PFSK-1 (cell line): Measurements from ENCODE around the gene NR3C2.

Experiments
- SIN3A ChIP-seq: IDR thresholded peaks from 2 replicates; pipeline ENCODE4 v1.6.1; 2012; ENCODE audit warnings: mild to moderate bottlenecking, low read length, moderate library complexity, borderline replicate concordance; ENCODE audit not compliant: insufficient read depth
- TAF1 ChIP-seq: IDR thresholded peaks from 2 replicates; pipeline ENCODE4 v1.6.1; 2012; ENCODE audit warnings: low read length, control low read depth, borderline replicate concordance; ENCODE audit not compliant: insufficient read depth

DNA sequence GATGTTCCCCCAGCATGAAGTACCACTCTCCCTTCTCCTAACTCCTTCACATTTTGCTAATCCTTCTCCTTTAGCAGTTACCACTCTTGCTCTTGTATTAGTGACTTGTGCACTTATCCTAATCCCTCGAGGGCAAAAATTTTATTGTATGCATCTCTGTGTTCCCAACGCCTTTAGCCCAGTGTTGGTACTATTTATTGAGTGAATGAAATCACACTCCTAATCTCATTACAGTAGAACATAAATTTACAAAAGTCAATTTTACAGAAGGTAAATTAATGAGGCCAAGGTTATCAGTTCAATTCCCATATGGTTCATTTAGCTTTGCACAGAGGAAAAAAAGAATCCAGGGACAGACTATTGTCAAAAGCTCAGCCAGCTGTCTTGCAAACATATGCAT lies 178.4 kb downstream of the NR3C2 start:
- TF ChIP-seq TAF1: no peak
- TF ChIP-seq SIN3A: no peak
